ENCODE measurements around the gene ZNF337. TPM values are rescaled to one million over a fixed set of nuclear protein-coding genes. Genes with fewer than 3 reads are reported as not detected.
"Not testable (repeated sequence)": the region's sequence is repeated elsewhere in the genome, so short reads cannot be mapped to it uniquely, and the experiment has no call there.

Gene ZNF337
- total and polyA plus RNA-seq, 8 donors: 4.4 to 20.6 (median 5.8) TPM

DNA sequence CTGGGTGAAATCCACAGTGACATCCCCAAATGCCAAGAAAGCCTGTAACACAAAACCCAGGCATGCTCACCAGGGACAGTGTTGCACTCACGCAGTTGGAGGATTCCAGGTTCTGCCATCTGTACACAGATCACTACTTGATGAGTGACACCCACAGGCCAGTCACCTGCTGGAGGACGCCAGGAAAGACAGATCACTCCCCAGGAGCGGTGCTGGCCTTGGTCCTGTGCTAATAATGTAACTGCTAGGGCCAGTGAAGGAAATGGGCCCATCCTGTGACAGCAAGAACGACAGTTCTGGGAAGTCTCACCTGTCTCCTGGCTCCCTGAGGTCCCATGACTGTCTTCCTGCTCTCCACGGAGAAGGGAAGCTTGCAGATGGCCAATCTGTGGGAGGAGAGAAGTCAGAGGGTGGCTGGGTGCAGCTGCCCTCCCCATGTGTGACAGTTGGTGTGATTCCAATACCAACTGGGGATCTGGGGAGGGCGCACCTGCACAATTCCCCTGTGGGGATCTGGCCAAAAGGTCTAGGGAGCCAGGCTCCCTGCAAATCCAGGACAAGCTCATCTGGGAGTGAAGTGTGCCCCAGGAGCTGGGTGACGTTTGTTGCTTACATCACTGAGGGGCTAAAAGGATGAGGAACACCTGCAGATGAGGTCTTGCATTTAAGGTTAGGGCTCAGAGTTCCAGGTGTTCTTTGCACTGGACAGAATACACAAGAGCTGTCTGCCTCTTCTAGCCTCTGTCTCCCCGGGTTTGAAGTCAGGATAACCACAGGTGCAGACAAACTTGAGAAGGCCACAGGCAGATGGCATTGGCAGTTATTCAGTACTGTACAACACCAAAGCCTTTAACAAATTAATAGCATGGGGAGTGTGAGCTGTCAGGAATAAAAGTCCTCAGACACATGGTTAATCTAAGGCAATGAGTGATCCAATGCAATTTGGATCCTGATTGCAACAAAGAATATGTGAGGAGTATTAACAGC lies 10.3 kb downstream of the ZNF337 start:
- WGBS, 2 donors: 36 to 40% methylated on average over 8 of the region's 8 CpGs
- Histone ChIP-seq H3K4me3 (no peak overlapping the region), H3K27me3 (no peaks in the 10 kb centered on the region), H3K9me3 (no peaks in the 10 kb centered on the region), H3K36me3 (peaks cover 0 to 12% (median under 1%) of the 10 kb centered on the region in 3 donors), H3K27ac (no peak overlapping the region), H3K4me1 (no peaks in the 10 kb centered on the region)
- ATAC-seq (peak; percentile 23 to 52 (median 39)), DNase-seq (no peak), FAIRE-seq (no peak)
- TF ChIP-seq, protein P1, sequence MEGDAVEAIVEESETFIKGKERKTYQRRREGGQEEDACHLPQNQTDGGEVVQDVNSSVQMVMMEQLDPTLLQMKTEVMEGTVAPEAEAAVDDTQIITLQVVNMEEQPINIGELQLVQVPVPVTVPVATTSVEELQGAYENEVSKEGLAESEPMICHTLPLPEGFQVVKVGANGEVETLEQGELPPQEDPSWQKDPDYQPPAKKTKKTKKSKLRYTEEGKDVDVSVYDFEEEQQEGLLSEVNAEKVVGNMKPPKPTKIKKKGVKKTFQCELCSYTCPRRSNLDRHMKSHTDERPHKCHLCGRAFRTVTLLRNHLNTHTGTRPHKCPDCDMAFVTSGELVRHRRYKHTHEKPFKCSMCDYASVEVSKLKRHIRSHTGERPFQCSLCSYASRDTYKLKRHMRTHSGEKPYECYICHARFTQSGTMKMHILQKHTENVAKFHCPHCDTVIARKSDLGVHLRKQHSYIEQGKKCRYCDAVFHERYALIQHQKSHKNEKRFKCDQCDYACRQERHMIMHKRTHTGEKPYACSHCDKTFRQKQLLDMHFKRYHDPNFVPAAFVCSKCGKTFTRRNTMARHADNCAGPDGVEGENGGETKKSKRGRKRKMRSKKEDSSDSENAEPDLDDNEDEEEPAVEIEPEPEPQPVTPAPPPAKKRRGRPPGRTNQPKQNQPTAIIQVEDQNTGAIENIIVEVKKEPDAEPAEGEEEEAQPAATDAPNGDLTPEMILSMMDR (IDR thresholded peaks at IDR 0.05): no peak
- intact Hi-C loops (cut with DNase I): no loop called here

DNA sequence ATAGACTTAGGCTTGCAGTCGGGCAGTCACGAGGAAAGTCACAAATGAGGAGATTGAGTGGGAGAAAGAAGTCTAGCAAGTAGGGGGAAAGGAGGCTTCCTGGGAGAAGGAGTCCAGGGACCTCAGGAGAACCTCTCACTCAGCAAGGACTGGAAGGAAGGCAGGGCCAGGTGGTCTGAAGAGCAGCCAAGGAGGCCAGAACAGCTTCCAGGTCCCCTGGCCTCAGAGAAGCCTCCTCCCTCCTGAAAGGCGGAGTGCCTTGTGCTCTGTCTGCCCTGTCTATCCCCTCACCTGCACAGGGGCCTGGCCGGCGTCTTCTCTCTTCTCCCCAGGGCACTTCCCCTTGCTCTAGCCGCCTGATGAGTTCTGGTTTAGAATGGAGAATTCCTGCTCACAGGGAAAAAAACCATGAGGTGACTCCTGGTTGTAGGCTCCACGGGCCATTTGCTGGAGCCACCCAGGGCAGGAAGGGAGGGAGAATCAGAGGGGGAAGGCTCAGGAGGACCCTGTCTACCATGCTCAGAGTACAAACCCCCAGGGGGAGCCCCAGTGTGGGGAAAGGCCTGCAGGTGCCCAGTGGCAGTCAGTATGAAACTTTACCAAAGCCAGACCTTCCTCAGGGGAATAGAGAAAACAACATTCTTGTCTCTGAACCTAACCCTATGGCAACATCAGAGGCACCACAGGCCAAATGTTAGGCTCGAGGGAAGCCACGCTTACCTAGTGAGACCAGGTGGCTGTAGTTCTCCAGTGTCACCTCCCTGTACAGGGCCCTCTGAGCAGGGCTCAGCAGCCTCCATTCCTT lies 11.2 kb downstream of the ZNF337 start:
- WGBS, 2 donors: 91 to 92% methylated on average over 7 to 9 of the region's 9 CpGs
- FAIRE-seq (no peak), DNase-seq (no peak), ATAC-seq (no peak)
- H3K9me3 ChIP-seq: no peaks in the 10 kb centered on the region
- intact Hi-C loops (cut with DNase I): no loop called here
- H3K27ac ChIP-seq: no peak overlapping the region
- no peaks in the 10 kb centered on the region for H3K27me3 ChIP-seq
- TF ChIP-seq, protein P1 (IDR thresholded peaks at IDR 0.05): no peak
- peaks cover 0 to 12% (median 6%) of the 10 kb centered on the region in 3 donors for H3K36me3 ChIP-seq
- no peak overlapping the region for H3K4me3 ChIP-seq
- H3K4me1 ChIP-seq: no peaks in the 10 kb centered on the region

DNA sequence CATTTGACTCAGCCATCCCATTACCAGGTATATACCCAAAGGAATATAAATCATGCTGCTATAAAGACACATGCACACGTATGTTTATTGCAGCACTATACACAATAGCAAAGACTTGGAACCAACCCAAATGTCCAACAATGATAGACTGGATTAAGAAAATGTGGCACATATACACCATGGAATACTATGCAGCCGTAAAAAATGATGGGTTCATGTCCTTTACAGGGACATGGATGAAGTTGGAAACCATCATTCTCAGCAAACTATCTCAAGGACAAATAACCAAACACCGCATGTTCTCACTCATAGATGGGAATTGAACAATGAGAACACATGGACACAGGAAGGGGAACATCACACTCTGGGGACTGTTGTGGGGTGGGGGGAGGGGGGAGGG lies 12.8 kb downstream of the ZNF337 start:
- H3K27ac ChIP-seq; ATAC-seq; FAIRE-seq; H3K27me3 ChIP-seq; H3K9me3 ChIP-seq; intact Hi-C loops (cut with DNase I); DNase-seq; H3K4me1 ChIP-seq; H3K4me3 ChIP-seq: not testable (repeated sequence)
- peaks cover 0 to 12% (median 6%) of the 10 kb centered on the region in 3 donors for H3K36me3 ChIP-seq
- 93 to 94% methylated on average over 3 of the region's 3 CpGs for WGBS, 2 donors

DNA sequence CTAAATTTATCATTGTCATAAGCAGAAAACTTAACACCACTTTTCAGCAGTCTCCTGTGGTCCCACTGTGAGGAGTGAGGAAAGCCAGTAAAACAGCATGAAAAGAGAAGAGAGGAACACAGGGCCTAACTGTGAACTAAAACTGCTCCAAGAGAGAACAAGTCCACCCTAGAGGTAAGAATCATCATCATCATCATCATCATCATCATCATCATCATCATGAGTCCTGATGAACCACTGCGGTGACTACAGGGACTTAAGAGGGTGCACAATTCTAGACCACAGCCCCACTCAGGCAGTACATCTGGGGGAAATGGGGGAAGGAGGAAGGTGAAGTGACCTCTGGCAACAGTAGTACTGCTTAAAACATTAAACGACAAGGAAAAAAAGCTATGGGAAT lies 13.6 kb downstream of the ZNF337 start:
- no peak for ATAC-seq
- Histone ChIP-seq H3K4me1 (no peaks in the 10 kb centered on the region), H3K36me3 (peaks cover 0 to 12% (median 6%) of the 10 kb centered on the region in 3 donors), H3K27ac (no peak overlapping the region), H3K4me3 (no peak overlapping the region), H3K27me3 (no peaks in the 10 kb centered on the region), H3K9me3 (no peaks in the 10 kb centered on the region)
- no peak for FAIRE-seq
- WGBS, 2 donors: 88 to 94% methylated on average over 2 of the region's 2 CpGs
- no peak for DNase-seq
- intact Hi-C loops (cut with DNase I): no loop called here
- TF ChIP-seq, protein P1 (IDR thresholded peaks at IDR 0.05): no peak

DNA sequence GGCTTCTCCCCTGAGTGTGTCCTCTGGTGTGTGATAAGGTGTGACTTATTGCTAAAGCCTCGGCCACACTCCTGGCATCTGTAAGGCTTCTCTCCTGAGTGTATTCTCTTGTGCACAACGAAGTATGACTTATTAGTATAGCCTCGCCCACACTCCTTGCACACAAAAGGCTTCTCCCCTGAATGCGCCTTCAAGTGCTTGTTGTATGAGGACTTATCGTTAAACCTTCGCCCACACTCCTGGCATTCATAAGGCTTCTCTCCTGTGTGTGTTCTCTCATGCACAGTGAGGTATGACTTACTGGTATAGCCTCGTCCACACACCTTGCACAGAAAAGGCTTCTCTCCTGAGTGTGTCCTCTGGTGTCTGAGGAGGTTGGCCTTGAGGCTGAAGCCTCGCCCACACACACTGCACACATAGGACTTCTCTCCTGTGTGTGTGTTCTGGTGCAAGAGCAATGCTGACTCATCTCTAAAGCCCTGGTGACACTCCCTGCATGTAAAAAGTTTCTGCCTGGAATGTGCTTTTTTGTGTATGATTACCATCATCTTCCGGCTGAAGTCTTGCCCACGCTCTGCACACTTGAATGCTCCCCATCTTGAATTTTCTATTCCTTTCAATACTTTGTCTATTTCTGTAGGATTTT lies 20.4 kb downstream of the ZNF337 start:
- Histone ChIP-seq H3K9me3 (no peaks in the 10 kb centered on the region), H3K27ac (no peak overlapping the region), H3K4me1 (no peaks in the 10 kb centered on the region), H3K4me3 (no peak overlapping the region), H3K27me3 (no peaks in the 10 kb centered on the region), H3K36me3 (peaks cover 0 to 32% (median 23%) of the 10 kb centered on the region in 3 donors)
- WGBS, 2 donors: 94 to 95% methylated on average over 10 of the region's 10 CpGs
- intact Hi-C loops (cut with DNase I): no loop called here
- TF ChIP-seq, protein P1 (IDR thresholded peaks at IDR 0.05): no peak
- ATAC-seq: no peak
- FAIRE-seq: no peak
- no peak for DNase-seq
